ENCODE results near the gene SELENOW.
"Not testable (repeated sequence)": the region's sequence is repeated elsewhere in the genome, so short reads cannot be mapped to it uniquely, and the experiment has no call there.

The SELENOW gene

GRCh38 chr19:47740866-47741519 lies 37.5 kb upstream of the SELENOW start:
- TF ChIP-seq CTCF (conservative IDR thresholded peaks at IDR 0.05; ENCODE audit: control insufficient read depth, insufficient read depth, low read depth, low read length), result no peak
- H3K4me3 ChIP-seq (ENCODE audit: control insufficient read depth, low read depth, low read length), result no peak overlapping the region

GRCh38 chr19:47741544-47742140 lies 36.9 kb upstream of the SELENOW start:
- no peak for TF ChIP-seq CTCF (conservative IDR thresholded peaks at IDR 0.05; ENCODE audit: control insufficient read depth, insufficient read depth, low read depth, low read length)
- H3K4me3 ChIP-seq (ENCODE audit: control insufficient read depth, low read depth, low read length), result no peak overlapping the region
- peak; percentile 18 for DNase-seq (ENCODE audit: low read depth)

More at GRCh38 chr19:47740866-47741519, 37.5 kb upstream of the SELENOW start:
- no peak for DNase-seq (ENCODE audit: low read depth)

GRCh38 chr19:47742634-47743033 lies 35.9 kb upstream of the SELENOW start:
- H3K4me3 ChIP-seq (ENCODE audit: control insufficient read depth, low read depth, low read length), result peak overlapping the region; percentile 10
- no peak for TF ChIP-seq CTCF (conservative IDR thresholded peaks at IDR 0.05; ENCODE audit: control insufficient read depth, insufficient read depth, low read depth, low read length)
- DNase-seq (ENCODE audit: low read depth), result peak; percentile 34

- DNase-seq (ENCODE audit: low read depth), result peak; percentile 96
- H3K4me3 ChIP-seq (ENCODE audit: control insufficient read depth, low read depth, low read length), result peak within 1 kb of the TSS; percentile 64
- TF ChIP-seq CTCF (conservative IDR thresholded peaks at IDR 0.05; ENCODE audit: control insufficient read depth, insufficient read depth, low read depth, low read length), result no peak
These were observed 33.2 kb upstream of the SELENOW start, which contains the start of gene NOP53 for GRCh38 chr19:47745010-47745901. NOP53 (plus strand) TSS chr19:47745546; CDS start chr19:47745560, 14 bp downstream.

GRCh38 chr19:47746129-47746528 lies 32.4 kb upstream of the SELENOW start:
- DNase-seq (ENCODE audit: low read depth), result not testable (repeated sequence)
- H3K4me3 ChIP-seq (ENCODE audit: control insufficient read depth, low read depth, low read length), result peak overlapping the region; percentile 64

GRCh38 chr19:47749326-47749725 lies 29.2 kb upstream of the SELENOW start:
- no peak for TF ChIP-seq CTCF (conservative IDR thresholded peaks at IDR 0.05; ENCODE audit: control insufficient read depth, insufficient read depth, low read depth, low read length)
- DNase-seq (ENCODE audit: low read depth), result no peak
- H3K4me3 ChIP-seq (ENCODE audit: control insufficient read depth, low read depth, low read length), result no peak overlapping the region

GRCh38 chr19:47750752-47751151 lies 27.8 kb upstream of the SELENOW start:
- TF ChIP-seq CTCF (conservative IDR thresholded peaks at IDR 0.05; ENCODE audit: control insufficient read depth, insufficient read depth, low read depth, low read length), result no peak
- H3K4me3 ChIP-seq (ENCODE audit: control insufficient read depth, low read depth, low read length), result no peak overlapping the region
- DNase-seq (ENCODE audit: low read depth), result no peak

All from fibroblast of mammary gland (primary cell).